ENCODE data around the gene OR5A1. TPM values are rescaled to one million over a fixed set of nuclear protein-coding genes. Genes with fewer than 3 reads are reported as not detected.
A peak's percentile ranks its signal among the peaks of the same experiment; 100 is the strongest.

OR5A1 gene
- total RNA-seq, 1 experiment from 2014 or later: not detected

DNA sequence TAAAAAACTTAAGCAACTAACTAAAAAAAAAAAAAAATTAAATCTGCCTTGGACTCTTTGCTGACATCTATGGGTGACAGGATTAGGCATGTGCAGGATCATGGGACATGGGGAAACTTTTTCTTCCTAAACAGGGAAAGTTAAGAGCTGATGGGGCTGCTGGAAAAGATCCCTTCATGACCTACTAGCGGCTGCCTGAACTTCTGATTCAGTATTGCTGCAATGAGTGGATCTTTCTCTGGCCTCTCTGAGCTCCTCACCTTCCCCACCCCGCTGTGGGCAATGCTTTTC is 35.1 kb upstream of the OR5A1 start:
- intact Hi-C loops (cut with micrococcal nuclease; ENCODE audit: unreplicated experiment): no loop called here
- TF ChIP-seq, protein P1, sequence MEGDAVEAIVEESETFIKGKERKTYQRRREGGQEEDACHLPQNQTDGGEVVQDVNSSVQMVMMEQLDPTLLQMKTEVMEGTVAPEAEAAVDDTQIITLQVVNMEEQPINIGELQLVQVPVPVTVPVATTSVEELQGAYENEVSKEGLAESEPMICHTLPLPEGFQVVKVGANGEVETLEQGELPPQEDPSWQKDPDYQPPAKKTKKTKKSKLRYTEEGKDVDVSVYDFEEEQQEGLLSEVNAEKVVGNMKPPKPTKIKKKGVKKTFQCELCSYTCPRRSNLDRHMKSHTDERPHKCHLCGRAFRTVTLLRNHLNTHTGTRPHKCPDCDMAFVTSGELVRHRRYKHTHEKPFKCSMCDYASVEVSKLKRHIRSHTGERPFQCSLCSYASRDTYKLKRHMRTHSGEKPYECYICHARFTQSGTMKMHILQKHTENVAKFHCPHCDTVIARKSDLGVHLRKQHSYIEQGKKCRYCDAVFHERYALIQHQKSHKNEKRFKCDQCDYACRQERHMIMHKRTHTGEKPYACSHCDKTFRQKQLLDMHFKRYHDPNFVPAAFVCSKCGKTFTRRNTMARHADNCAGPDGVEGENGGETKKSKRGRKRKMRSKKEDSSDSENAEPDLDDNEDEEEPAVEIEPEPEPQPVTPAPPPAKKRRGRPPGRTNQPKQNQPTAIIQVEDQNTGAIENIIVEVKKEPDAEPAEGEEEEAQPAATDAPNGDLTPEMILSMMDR (conservative IDR thresholded peaks at IDR 0.05; ENCODE audit: low read depth, low read length): 0 out of 2 replicates have a peak, but pooled peaks have one; percentile 17
- TF ChIP-seq EZH2 (IDR thresholded peaks at IDR 0.05; ENCODE audit: borderline replicate concordance, low read depth, low read length, poor library complexity, severe bottlenecking): no peak

DNA sequence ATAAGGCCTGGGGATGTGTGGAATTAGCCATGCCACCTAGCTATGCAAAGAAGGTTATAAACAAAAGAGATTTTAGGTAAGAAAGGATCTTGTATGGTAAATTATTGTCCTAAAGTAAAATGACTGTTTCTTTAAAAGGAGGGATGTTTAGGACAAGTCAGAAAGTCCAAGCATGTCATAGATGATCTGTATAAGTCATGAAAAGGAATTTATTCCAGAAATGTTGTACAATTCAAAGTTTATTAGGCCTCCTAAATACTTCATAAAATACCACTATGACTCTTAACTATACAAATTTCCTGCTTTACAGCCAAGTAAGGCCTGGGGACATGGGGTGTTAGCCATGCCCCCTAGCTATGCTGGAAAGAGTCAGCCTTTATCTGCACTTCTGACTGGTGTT is 32.7 kb upstream of the OR5A1 start:
- no peak for DNase-seq (ENCODE audit: low spot score)
- no peak overlapping the region for H3K4me3 ChIP-seq (ENCODE audit: low read depth, low read length, poor library complexity, severe bottlenecking)
- no peak for TF ChIP-seq EZH2 (IDR thresholded peaks at IDR 0.05; ENCODE audit: borderline replicate concordance, low read depth, low read length, poor library complexity, severe bottlenecking)
- H3K27me3 ChIP-seq (replicated peaks; ENCODE audit: insufficient read depth, low read depth, low read length, poor library complexity): no peaks in the 10 kb centered on the region
- POLR2A ChIA-PET (ENCODE audit: low non-redundant PET): no interaction called here
- H3K4me1 ChIP-seq (ENCODE audit: insufficient read depth, low read length, poor library complexity, severe bottlenecking): no peaks in the 10 kb centered on the region
- no TSS peak for BruUV-seq (replicated peaks)
- CTCF ChIA-PET: no interaction called here
- H3K9me3 ChIP-seq (ENCODE audit: low read depth, low read length, poor library complexity, severe bottlenecking): peaks cover 26% of the 10 kb centered on the region
- H3K36me3 ChIP-seq (ENCODE audit: insufficient read depth, low read length, poor library complexity, severe bottlenecking): no peaks in the 10 kb centered on the region
- intact Hi-C loops (cut with micrococcal nuclease; ENCODE audit: unreplicated experiment): no loop called here
- no peak overlapping the region for H3K27ac ChIP-seq (ENCODE audit: low read depth, low read length, poor library complexity, severe bottlenecking)

More for the DNA sequence above, 35.1 kb upstream of the OR5A1 start:
- H3K27ac ChIP-seq (ENCODE audit: low read depth, low read length, poor library complexity, severe bottlenecking): no peak overlapping the region
- no peaks in the 10 kb centered on the region for H3K4me1 ChIP-seq (ENCODE audit: insufficient read depth, low read length, poor library complexity, severe bottlenecking)
- BruUV-seq (replicated peaks): no TSS peak
- H3K36me3 ChIP-seq (ENCODE audit: insufficient read depth, low read length, poor library complexity, severe bottlenecking): no peaks in the 10 kb centered on the region
- DNase-seq (ENCODE audit: low spot score): no peak
- no peaks in the 10 kb centered on the region for H3K27me3 ChIP-seq (replicated peaks; ENCODE audit: insufficient read depth, low read depth, low read length, poor library complexity)
- POLR2A ChIA-PET (ENCODE audit: low non-redundant PET): no interaction called here
- no peak overlapping the region for H3K4me3 ChIP-seq (ENCODE audit: low read depth, low read length, poor library complexity, severe bottlenecking)
- CTCF ChIA-PET: no interaction called here
- peaks cover 21% of the 10 kb centered on the region for H3K9me3 ChIP-seq (ENCODE audit: low read depth, low read length, poor library complexity, severe bottlenecking)

DNA sequence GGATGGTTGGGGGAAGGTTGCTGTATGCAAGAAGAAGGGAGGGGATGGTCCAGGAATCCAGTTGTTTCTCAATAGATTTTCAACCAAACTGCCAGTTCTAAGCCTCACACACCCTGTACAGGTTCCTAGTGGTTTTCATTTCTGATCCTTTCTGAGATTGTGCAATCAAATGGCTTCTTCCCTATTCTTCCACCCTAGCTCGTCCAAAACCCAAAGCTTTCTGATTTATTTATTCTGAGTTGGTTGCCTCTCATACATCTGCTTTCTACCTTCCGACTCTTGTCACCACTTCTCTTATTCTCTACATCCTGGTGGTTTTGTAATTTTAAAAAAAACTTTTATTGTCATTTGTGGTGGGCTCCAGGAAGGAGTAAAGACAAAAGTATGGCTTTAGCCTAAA is 22.6 kb upstream of the OR5A1 start:
- Histone ChIP-seq H3K27me3 (replicated peaks; ENCODE audit: insufficient read depth, low read depth, low read length, poor library complexity) (no peaks in the 10 kb centered on the region), H3K4me1 (ENCODE audit: insufficient read depth, low read length, poor library complexity, severe bottlenecking) (peaks cover 3% of the 10 kb centered on the region), H3K27ac (ENCODE audit: low read depth, low read length, poor library complexity, severe bottlenecking) (no peak overlapping the region), H3K9me3 (ENCODE audit: low read depth, low read length, poor library complexity, severe bottlenecking) (peaks cover 3% of the 10 kb centered on the region), H3K4me3 (ENCODE audit: low read depth, low read length, poor library complexity, severe bottlenecking) (no peak overlapping the region), H3K36me3 (ENCODE audit: insufficient read depth, low read length, poor library complexity, severe bottlenecking) (no peaks in the 10 kb centered on the region)
- no peak for DNase-seq (ENCODE audit: low spot score)
- ChIA-PET POLR2A (ENCODE audit: low non-redundant PET) (interaction anchor here (0.6 kb wide), 1 partner anchor 14 kb away, joined by 4 read pairs; no protein-coding TSS in a partner anchor), CTCF (no interaction called here)
- no peak for TF ChIP-seq EZH2 (IDR thresholded peaks at IDR 0.05; ENCODE audit: borderline replicate concordance, low read depth, low read length, poor library complexity, severe bottlenecking)
- TF ChIP-seq, protein P1 (conservative IDR thresholded peaks at IDR 0.05; ENCODE audit: low read depth, low read length): no peak
- BruUV-seq (replicated peaks): no TSS peak
- intact Hi-C loops (cut with micrococcal nuclease; ENCODE audit: unreplicated experiment): no loop called here

DNA sequence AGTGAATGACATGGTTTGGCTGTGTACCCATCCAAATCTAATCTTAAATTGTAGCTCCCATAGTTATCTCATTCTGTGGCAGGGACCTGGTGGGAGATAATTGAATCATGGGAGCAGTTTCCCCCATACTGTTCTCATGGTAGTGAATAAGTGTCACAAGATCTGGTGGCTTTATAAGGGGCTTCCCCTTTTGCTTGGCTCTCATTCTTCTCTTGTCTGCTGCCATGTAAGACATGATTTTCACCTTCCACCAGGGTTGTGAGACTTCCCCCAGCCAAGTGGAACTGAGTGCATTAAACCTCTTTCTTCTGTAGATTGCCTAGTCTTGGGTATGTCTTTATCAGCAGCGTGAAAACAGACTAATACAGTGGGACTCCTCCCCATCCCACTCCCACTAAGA is 21.2 kb upstream of the OR5A1 start:
- intact Hi-C loops (cut with micrococcal nuclease; ENCODE audit: unreplicated experiment): no loop called here
- POLR2A ChIA-PET (ENCODE audit: low non-redundant PET): no interaction called here
- DNase-seq (ENCODE audit: low spot score): no peak
- no peaks in the 10 kb centered on the region for H3K9me3 ChIP-seq (ENCODE audit: low read depth, low read length, poor library complexity, severe bottlenecking)
- H3K27me3 ChIP-seq (replicated peaks; ENCODE audit: insufficient read depth, low read depth, low read length, poor library complexity): no peaks in the 10 kb centered on the region
- BruUV-seq (replicated peaks): no TSS peak
- CTCF ChIA-PET: no interaction called here
- TF ChIP-seq EZH2 (IDR thresholded peaks at IDR 0.05; ENCODE audit: borderline replicate concordance, low read depth, low read length, poor library complexity, severe bottlenecking): no peak
- TF ChIP-seq, protein P1 (conservative IDR thresholded peaks at IDR 0.05; ENCODE audit: low read depth, low read length): no peak
- no peaks in the 10 kb centered on the region for H3K36me3 ChIP-seq (ENCODE audit: insufficient read depth, low read length, poor library complexity, severe bottlenecking)
- H3K4me3 ChIP-seq (ENCODE audit: low read depth, low read length, poor library complexity, severe bottlenecking): no peak overlapping the region
- peaks cover 3% of the 10 kb centered on the region for H3K4me1 ChIP-seq (ENCODE audit: insufficient read depth, low read length, poor library complexity, severe bottlenecking)
- H3K27ac ChIP-seq (ENCODE audit: low read depth, low read length, poor library complexity, severe bottlenecking): no peak overlapping the region
